HepG2 (cell line): ENCODE measurements around the gene ARHGEF16. TPM values are rescaled to one million over a fixed set of nuclear protein-coding genes. Genes with fewer than 3 reads are reported as not detected.

ENCODE experiments used
- AKAP8 ChIP-seq: sonication (generic); formaldehyde crosslinking; IDR thresholded peaks from 2 replicates; pipeline ENCODE4 v1.5.1; 2020; ENCODE audit warnings: mild to moderate bottlenecking, missing genetic modification reagents
- ARNT ChIP-seq: fragments of 450-650 bp; IDR thresholded peaks from 2 replicates; pipeline ENCODE4 v1.6.1; 2017
- ASH2L ChIP-seq: fragments of 300-600, 200-600 bp; sonication (generic); IDR thresholded peaks from 2 replicates; pipeline ENCODE4 v1.7.0; 2017; ENCODE audit warnings: low read depth, mild to moderate bottlenecking, moderate library complexity, mixed read lengths, low read length; ENCODE audit not compliant: insufficient read length
- ESRRA ChIP-seq: sonication (generic); formaldehyde crosslinking; IDR thresholded peaks from 2 replicates; pipeline ENCODE4 v1.5.1; 2020; ENCODE audit warnings: mild to moderate bottlenecking, low read depth, missing genetic modification reagents
- ETS1 ChIP-seq: sonication (generic); formaldehyde crosslinking; IDR thresholded peaks from 2 replicates; pipeline ENCODE4 v1.4.0; 2020; ENCODE audit warnings: missing genetic modification reagents
- FUBP1 ChIP-seq: sonication (generic); formaldehyde crosslinking; IDR thresholded peaks from 2 replicates; pipeline ENCODE4 v1.5.1; 2020; ENCODE audit warnings: missing genetic modification reagents, mild to moderate bottlenecking, borderline replicate concordance
- HIVEP1 ChIP-seq: sonication (generic); formaldehyde crosslinking; IDR thresholded peaks from 2 replicates; pipeline ENCODE4 v1.4.0; 2020; ENCODE audit warnings: mild to moderate bottlenecking, missing genetic modification reagents
- JARID2 ChIP-seq: sonication (generic); formaldehyde crosslinking; IDR thresholded peaks from 2 replicates; pipeline ENCODE4 v1.8.1; 2023; ENCODE audit warnings: missing genetic modification reagents, inconsistent platforms; ENCODE audit not compliant: insufficient replicate concordance
- KLF15 ChIP-seq: sonication (generic); formaldehyde crosslinking; IDR thresholded peaks from 2 replicates; pipeline ENCODE4 v1.8.1; 2023; ENCODE audit warnings: borderline replicate concordance, mild to moderate bottlenecking, inconsistent platforms, missing genetic modification reagents, mixed read lengths
- PAX8 ChIP-seq: sonication (generic); formaldehyde crosslinking; IDR thresholded peaks from 2 replicates; pipeline ENCODE4 v1.8.0; 2022; ENCODE audit warnings: mild to moderate bottlenecking, missing genetic modification reagents, borderline replicate concordance
- PITX1 ChIP-seq: sonication (generic); formaldehyde crosslinking; IDR thresholded peaks from 2 replicates; pipeline ENCODE4 v1.5.1; 2020; ENCODE audit warnings: mild to moderate bottlenecking, missing genetic modification reagents
- POLR2AphosphoS5 ChIP-seq: IDR thresholded peaks from 2 replicates; pipeline ENCODE4 v1.6.1; 2012; ENCODE audit warnings: low read depth, low read length
- RBAK ChIP-seq: sonication (generic); formaldehyde crosslinking; IDR thresholded peaks from 2 replicates; pipeline ENCODE4 v1.5.1; 2020; ENCODE audit warnings: mild to moderate bottlenecking, missing genetic modification reagents
- SAFB2 ChIP-seq: sonication (generic); formaldehyde crosslinking; IDR thresholded peaks from 2 replicates; pipeline ENCODE4 v1.5.1; 2020; ENCODE audit warnings: missing genetic modification reagents, low read depth, mild to moderate bottlenecking, borderline replicate concordance
- SOX6 ChIP-seq, 2 experiments: fragments of 450-650 bp in 1 of 2; sonication (generic) in 1 of 2; formaldehyde crosslinking in 1 of 2; IDR thresholded peaks; 2 replicates each; pipeline versions ENCODE4 v1.4.0 to v1.6.1; 2017 to 2020; ENCODE audit warnings: antibody characterized with exemption in 1 of 2, mild to moderate bottlenecking in 1 of 2, missing genetic modification reagents in 1 of 2
- SP5 ChIP-seq: IDR thresholded peaks from 2 replicates; pipeline ENCODE4 v1.6.1; 2016; ENCODE audit warnings: low read depth, borderline replicate concordance
- TMF1 ChIP-seq: sonication (generic); formaldehyde crosslinking; IDR thresholded peaks from 2 replicates; pipeline ENCODE4 v1.8.1; 2022; ENCODE audit warnings: low read depth, missing genetic modification reagents
- TOE1 ChIP-seq: sonication (generic); formaldehyde crosslinking; IDR thresholded peaks from 2 replicates; pipeline ENCODE4 v1.4.0; 2020; ENCODE audit warnings: mild to moderate bottlenecking, missing genetic modification reagents
- ZC3H4 ChIP-seq: sonication (generic); formaldehyde crosslinking; IDR thresholded peaks from 2 replicates; pipeline ENCODE4 v1.4.0; 2020; ENCODE audit warnings: missing genetic modification reagents, borderline replicate concordance
- ZGPAT ChIP-seq: IDR thresholded peaks from 2 replicates; pipeline ENCODE4 v1.6.1; 2016; ENCODE audit warnings: mild to moderate bottlenecking
- ZNF10 ChIP-seq: sonication (generic); formaldehyde crosslinking; IDR thresholded peaks from 2 replicates; pipeline ENCODE4 v1.4.0; 2020; ENCODE audit warnings: mild to moderate bottlenecking, low read depth, missing genetic modification reagents, borderline replicate concordance
- ZNF136 ChIP-seq: sonication (generic); formaldehyde crosslinking; IDR thresholded peaks from 2 replicates; pipeline ENCODE4 v1.8.1; 2022; ENCODE audit warnings: low read depth, mild to moderate bottlenecking, moderate library complexity, missing genetic modification reagents
- ZNF296 ChIP-seq: sonication (generic); formaldehyde crosslinking; conservative IDR thresholded peaks from 2 replicates; pipeline ENCODE4 v1.5.0; 2020; ENCODE audit warnings: mild to moderate bottlenecking, missing genetic modification reagents
- ZNF3 ChIP-seq: IDR thresholded peaks from 2 replicates; pipeline ENCODE4 v1.7.0; 2017; ENCODE audit warnings: inconsistent platforms
- ZNF329 ChIP-seq: sonication (generic); formaldehyde crosslinking; IDR thresholded peaks from 2 replicates; pipeline ENCODE4 v1.9.0; 2021; ENCODE audit warnings: low read depth, mild to moderate bottlenecking, missing genetic modification reagents
- ZNF547 ChIP-seq: sonication (generic); formaldehyde crosslinking; IDR thresholded peaks from 2 replicates; pipeline ENCODE4 v1.5.1; 2020; ENCODE audit warnings: mild to moderate bottlenecking, missing genetic modification reagents
- ZSCAN30 ChIP-seq: sonication (generic); formaldehyde crosslinking; IDR thresholded peaks from 2 replicates; pipeline ENCODE4 v1.5.0; 2020; ENCODE audit warnings: mild to moderate bottlenecking, missing genetic modification reagents
- polyA plus RNA-seq, 8 experiments: library from polyadenylated mRNA; depleted of rRNA in 3 of 8; stranded (reverse) in 7 of 8; unstranded in 1 of 8; fragments of >200 nt; fragmentation: Illumina TruSeq in 4 of 8; extraction: Trizol in 4 of 8; gene quantifications; 2 replicates each; pipeline versions ENCODE4 v1.2.1 to v1.2.3, GENCODE V29; 2011 to 2016; ENCODE audit warnings: low read depth in 4 of 8, missing spikeins in 1 of 8, mixed read lengths in 1 of 8; ENCODE audit not compliant: insufficient read depth in 1 of 8
- total RNA-seq, 5 experiments: library from RNA; depleted of rRNA; stranded (reverse); fragments of >200 nt; fragmentation: Illumina TruSeq; extraction: Trizol; gene quantifications; 2 replicates each; pipeline ENCODE4 v1.2.3, GENCODE V29; 2016; ENCODE audit warnings: low read depth in 1 of 5

Gene ARHGEF16
- total and polyA plus RNA-seq, 2 of the 13 experiments (the other 11 are each of a cell fraction or from before 2014, with no cell fraction given) = 20.3 to 39.9 TPM

GRCh38 chr1:3453891-3454810 is at the start of gene ARHGEF16 (continued):
- no peak for TF ChIP-seq ASH2L
- no peak; the same call in 1 of the 2 replicates for TF ChIP-seq ZGPAT (CRISPR knock-in tag)
- no peak for TF ChIP-seq TOE1 (CRISPR knock-in tag)
- no peak for TF ChIP-seq ZC3H4
- no peak for TF ChIP-seq ZSCAN30
- no peak for TF ChIP-seq JARID2 (CRISPR knock-in tag)
- TF ChIP-seq SP5 (CRISPR knock-in tag) = peak; percentile 31; the same call in 1 of the 2 replicates
- peak; percentile 74 for TF ChIP-seq HIVEP1
- no peak for TF ChIP-seq ARNT
- TF ChIP-seq AKAP8 (CRISPR knock-in tag) = peak; percentile 98
- TF ChIP-seq FUBP1 (CRISPR knock-in tag) = no peak
- TF ChIP-seq POLR2AphosphoS5 = no peak
- no peak for TF ChIP-seq KLF15 (CRISPR knock-in tag)
- no peak for TF ChIP-seq ZNF296 (CRISPR knock-in tag)
- peak; percentile 97 for TF ChIP-seq SAFB2 (CRISPR knock-in tag)
- TF ChIP-seq TMF1 (CRISPR knock-in tag) = peak; percentile 51; the same call in 1 of the 2 replicates
- TF ChIP-seq ZNF10 (CRISPR knock-in tag) = no peak
- no peak for TF ChIP-seq ZNF329 (CRISPR knock-in tag)
- TF ChIP-seq ZNF3 = no peak
- no peak for TF ChIP-seq ZNF136 (CRISPR knock-in tag)
- no peak for TF ChIP-seq SOX6 (IDR thresholded peaks at IDR 0.05)
- TF ChIP-seq SOX6 (CRISPR knock-in tag; IDR thresholded peaks at IDR 0.05) = no peak
- TF ChIP-seq RBAK (CRISPR knock-in tag) = no peak
- 0 out of 2 replicates have a peak, but pooled peaks have one; percentile 80 for TF ChIP-seq ETS1
- TF ChIP-seq PITX1 (CRISPR knock-in tag) = no peak
- TF ChIP-seq ZNF547 (CRISPR knock-in tag) = no peak
- TF ChIP-seq PAX8 (CRISPR knock-in tag) = no peak
- no peak for TF ChIP-seq ESRRA (CRISPR knock-in tag)
